Hepatocyte (in vitro differentiated cells): Measurements from ENCODE around the gene NOP14.

Experiments used
- CTCF ChIP-seq: fragments of 200-600 bp; sonication (generic); IDR thresholded peaks from 2 replicates; pipeline ENCODE4 v1.5.1; 2016; ENCODE audit warnings: antibody characterized with exemption, mild to moderate bottlenecking; ENCODE audit not compliant: poor library complexity
- EZH2 ChIP-seq: fragments of 200-600 bp; sonication (generic); IDR thresholded peaks from 2 replicates; pipeline ENCODE4 v1.6.1; 2016; ENCODE audit warnings: antibody characterized with exemption, mild to moderate bottlenecking, borderline replicate concordance

GRCh38 chr4:2908686-2909085 is 54.5 kb downstream of the NOP14 start:
- TF ChIP-seq CTCF (no peak), EZH2 (no peak)
